D721Med (cell line): ENCODE measurements around the gene STKLD1.

Experiments used
- DNase-seq: peaks from one replicate; pipeline ENCODE4 v3.0.0; 2011; ENCODE audit warnings: low spot score; ENCODE audit not compliant: insufficient read length
- FAIRE-seq: peaks from 2 replicates; lab custom pipeline; 2011; peaks lifted over from hg19 to GRCh38; lab: Jason Lieb, UNC
- CTCF ChIP-seq: IDR thresholded peaks from 2 replicates; pipeline ENCODE4 v1.5.1; 2012; ENCODE audit warnings: mild to moderate bottlenecking, control low read depth; ENCODE audit not compliant: insufficient read depth; ENCODE audit errors: missing control alignments

The STKLD1 gene

GRCh38 chr9:133367221-133367620 lies 8.9 kb upstream of the STKLD1 start:
- no peak for DNase-seq
- TF ChIP-seq CTCF = no peak
- no peak for FAIRE-seq

- no peak for TF ChIP-seq CTCF
- DNase-seq (no peak), FAIRE-seq (no peak)
Measured at GRCh38 chr9:133367778-133368177, 8.4 kb upstream of the STKLD1 start.

GRCh38 chr9:133368249-133368881 lies 7.8 kb upstream of the STKLD1 start:
- no peak for TF ChIP-seq CTCF
- no peak for FAIRE-seq
- no peak for DNase-seq

- no peak for DNase-seq
- FAIRE-seq = no peak
- TF ChIP-seq CTCF = no peak
Measured at GRCh38 chr9:133369422-133369821, 6.7 kb upstream of the STKLD1 start.

GRCh38 chr9:133369933-133370332 lies 6.2 kb upstream of the STKLD1 start:
- no peak for FAIRE-seq
- TF ChIP-seq CTCF = no peak
- no peak for DNase-seq

- no peak for DNase-seq
- FAIRE-seq = no peak
Measured at GRCh38 chr9:133370685-133371084, 5.5 kb upstream of the STKLD1 start.

GRCh38 chr9:133371261-133371711 lies 4.9 kb upstream of the STKLD1 start:
- no peak for TF ChIP-seq CTCF
- no peak for FAIRE-seq
- no peak for DNase-seq

More at GRCh38 chr9:133370685-133371084, 5.5 kb upstream of the STKLD1 start:
- no peak for TF ChIP-seq CTCF
